ENCODE measurements around the gene ZNF451. TPM values are rescaled to one million over a fixed set of nuclear protein-coding genes. Genes with fewer than 3 reads are reported as not detected.

The ZNF451 gene
- total RNA-seq, 1 donor: 65.1 TPM

DNA sequence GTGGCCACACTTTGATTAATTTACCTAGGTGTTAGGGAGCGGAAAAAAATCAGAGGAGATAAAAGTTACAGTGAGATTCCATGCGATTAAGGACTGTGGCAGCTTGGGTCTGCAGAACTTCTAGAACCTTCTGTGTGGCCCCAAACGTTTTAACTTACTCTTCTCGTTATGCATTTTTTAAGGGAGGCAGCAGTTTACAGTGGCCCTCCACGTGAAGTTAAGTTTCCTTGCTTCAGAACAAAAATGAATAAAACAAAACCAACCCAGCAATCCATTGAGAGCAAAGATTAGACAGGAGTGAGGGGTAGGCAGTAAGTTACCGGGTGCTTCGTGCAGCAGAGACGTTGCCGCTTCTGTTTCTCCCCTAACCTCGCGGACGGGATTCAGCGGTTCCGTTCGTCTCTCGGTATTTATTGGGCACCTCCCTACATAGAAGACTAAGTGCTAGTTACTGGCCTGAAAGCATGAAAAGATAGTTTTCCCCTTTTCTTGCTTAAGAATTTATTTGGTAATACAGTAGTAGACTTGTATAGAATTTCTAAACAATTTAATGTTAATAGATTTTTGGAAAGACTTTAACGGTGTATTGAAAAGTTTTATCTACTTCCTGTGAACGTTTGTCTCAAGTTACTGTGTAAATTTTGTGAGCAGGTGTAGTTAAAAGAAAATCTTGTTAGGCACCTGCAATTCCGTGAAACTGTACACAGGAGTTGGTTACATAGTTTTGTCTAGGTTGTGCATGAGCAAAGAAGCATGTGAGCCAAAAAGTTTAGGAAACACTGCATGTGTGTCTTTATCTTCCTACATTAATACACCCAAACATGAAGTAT is 83.3 kb downstream of the ZNF451 start:
- H3K79me2 ChIP-seq (ENCODE audit: insufficient read depth, low read length): peaks cover 63% of the 10 kb centered on the region
- H3K27ac ChIP-seq (ENCODE audit: low read depth, low read length): peak overlapping the region; percentile 91
- H3K4me3 ChIP-seq (ENCODE audit: insufficient read depth, low read length): peak overlapping the region; percentile 89
- no peaks in the 10 kb centered on the region for H3K27me3 ChIP-seq (ENCODE audit: insufficient read depth, low read length)
- TF ChIP-seq, protein P1, sequence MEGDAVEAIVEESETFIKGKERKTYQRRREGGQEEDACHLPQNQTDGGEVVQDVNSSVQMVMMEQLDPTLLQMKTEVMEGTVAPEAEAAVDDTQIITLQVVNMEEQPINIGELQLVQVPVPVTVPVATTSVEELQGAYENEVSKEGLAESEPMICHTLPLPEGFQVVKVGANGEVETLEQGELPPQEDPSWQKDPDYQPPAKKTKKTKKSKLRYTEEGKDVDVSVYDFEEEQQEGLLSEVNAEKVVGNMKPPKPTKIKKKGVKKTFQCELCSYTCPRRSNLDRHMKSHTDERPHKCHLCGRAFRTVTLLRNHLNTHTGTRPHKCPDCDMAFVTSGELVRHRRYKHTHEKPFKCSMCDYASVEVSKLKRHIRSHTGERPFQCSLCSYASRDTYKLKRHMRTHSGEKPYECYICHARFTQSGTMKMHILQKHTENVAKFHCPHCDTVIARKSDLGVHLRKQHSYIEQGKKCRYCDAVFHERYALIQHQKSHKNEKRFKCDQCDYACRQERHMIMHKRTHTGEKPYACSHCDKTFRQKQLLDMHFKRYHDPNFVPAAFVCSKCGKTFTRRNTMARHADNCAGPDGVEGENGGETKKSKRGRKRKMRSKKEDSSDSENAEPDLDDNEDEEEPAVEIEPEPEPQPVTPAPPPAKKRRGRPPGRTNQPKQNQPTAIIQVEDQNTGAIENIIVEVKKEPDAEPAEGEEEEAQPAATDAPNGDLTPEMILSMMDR (IDR thresholded peaks at IDR 0.05; ENCODE audit: extremely low read depth, low read depth, low read length): no peak
- H4K20me1 ChIP-seq (ENCODE audit: insufficient read depth, low read length): peaks cover 17% of the 10 kb centered on the region
- no peak overlapping the region for H2AFZ ChIP-seq (ENCODE audit: low read length)
- peak overlapping the region; percentile 93 for H3K4me2 ChIP-seq (ENCODE audit: insufficient read depth, low read length)
- DNase-seq (ENCODE audit: insufficient read length, low spot score, missing footprints): peak; percentile 62
- no peaks in the 10 kb centered on the region for H3K9me3 ChIP-seq (ENCODE audit: low read depth, low read length)
- peaks cover 12% of the 10 kb centered on the region for H3K36me3 ChIP-seq (ENCODE audit: insufficient read depth, low read length)
- peaks cover 33% of the 10 kb centered on the region for H3K4me1 ChIP-seq (ENCODE audit: insufficient read depth, low read length)

DNA sequence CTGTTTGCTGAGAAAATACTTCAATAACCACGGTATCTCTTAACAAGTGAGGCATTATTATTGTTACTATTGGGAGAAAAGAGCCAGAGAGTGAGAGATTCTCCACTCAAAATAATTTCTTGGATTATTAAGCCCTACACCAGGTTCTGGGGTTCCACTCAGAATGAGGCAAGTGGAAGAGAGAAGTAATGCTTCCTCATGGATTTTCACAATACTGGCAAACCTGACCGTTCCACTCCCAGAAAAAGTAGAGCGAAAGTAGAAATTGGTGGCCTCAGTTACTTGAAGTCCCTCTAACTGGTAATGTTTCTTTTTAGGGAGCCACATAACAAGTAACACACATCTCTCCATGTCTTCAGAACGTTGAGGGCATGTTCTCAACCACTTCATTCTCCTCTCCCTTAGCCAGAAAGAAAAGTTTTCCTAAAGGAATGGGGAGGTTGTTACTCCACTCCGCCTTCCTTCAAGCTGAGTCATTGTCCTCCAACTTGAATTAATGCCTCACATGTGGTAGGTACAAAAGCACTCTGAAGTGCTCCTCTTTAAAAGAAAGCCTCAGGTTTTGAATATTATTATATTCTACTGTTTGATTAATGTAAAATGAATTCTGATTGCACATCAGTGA is 84.0 kb downstream of the ZNF451 start:
- DNase-seq (ENCODE audit: insufficient read length, low spot score, missing footprints): peak; percentile 86
- H3K4me1 ChIP-seq (ENCODE audit: insufficient read depth, low read length): peaks cover 36% of the 10 kb centered on the region
- peaks cover 17% of the 10 kb centered on the region for H4K20me1 ChIP-seq (ENCODE audit: insufficient read depth, low read length)
- H2AFZ ChIP-seq (ENCODE audit: low read length): no peak overlapping the region
- peak overlapping the region; percentile 91 for H3K27ac ChIP-seq (ENCODE audit: low read depth, low read length)
- H3K27me3 ChIP-seq (ENCODE audit: insufficient read depth, low read length): no peaks in the 10 kb centered on the region
- H3K4me2 ChIP-seq (ENCODE audit: insufficient read depth, low read length): peak overlapping the region; percentile 93
- peaks cover 70% of the 10 kb centered on the region for H3K79me2 ChIP-seq (ENCODE audit: insufficient read depth, low read length)
- peaks cover 9% of the 10 kb centered on the region for H3K36me3 ChIP-seq (ENCODE audit: insufficient read depth, low read length)
- H3K9me3 ChIP-seq (ENCODE audit: low read depth, low read length): no peaks in the 10 kb centered on the region
- H3K4me3 ChIP-seq (ENCODE audit: insufficient read depth, low read length): peak overlapping the region; percentile 89
- TF ChIP-seq, protein P1 (IDR thresholded peaks at IDR 0.05; ENCODE audit: extremely low read depth, low read depth, low read length): no peak

DNA sequence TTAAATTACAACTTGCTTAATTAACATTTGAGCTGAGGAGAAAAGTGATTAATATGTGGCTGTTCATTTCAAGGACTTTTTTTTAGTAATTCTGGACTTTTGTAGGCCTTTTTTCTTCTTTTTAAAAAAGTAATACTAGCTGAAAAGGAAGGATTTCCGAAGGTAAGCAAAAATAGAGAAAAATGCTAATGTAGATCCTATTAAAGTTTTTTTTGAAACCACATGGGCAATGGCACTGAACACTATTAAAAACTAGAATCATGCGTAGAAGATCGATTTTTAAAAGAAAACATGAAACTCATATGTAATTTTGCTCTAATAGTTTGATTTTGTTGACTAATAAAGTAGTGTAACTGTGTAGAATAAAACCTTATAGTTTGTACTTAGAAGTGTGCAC is 84.5 kb downstream of the ZNF451 start:
- H4K20me1 ChIP-seq (ENCODE audit: insufficient read depth, low read length): peaks cover 17% of the 10 kb centered on the region
- H3K36me3 ChIP-seq (ENCODE audit: insufficient read depth, low read length): peaks cover 14% of the 10 kb centered on the region
- no peaks in the 10 kb centered on the region for H3K9me3 ChIP-seq (ENCODE audit: low read depth, low read length)
- H3K4me2 ChIP-seq (ENCODE audit: insufficient read depth, low read length): peak overlapping the region; percentile 93
- H3K4me1 ChIP-seq (ENCODE audit: insufficient read depth, low read length): peaks cover 40% of the 10 kb centered on the region
- H3K79me2 ChIP-seq (ENCODE audit: insufficient read depth, low read length): peaks cover 75% of the 10 kb centered on the region
- TF ChIP-seq, protein P1 (IDR thresholded peaks at IDR 0.05; ENCODE audit: extremely low read depth, low read depth, low read length): no peak
- no peak overlapping the region for H2AFZ ChIP-seq (ENCODE audit: low read length)
- peak overlapping the region; percentile 91 for H3K27ac ChIP-seq (ENCODE audit: low read depth, low read length)
- DNase-seq (ENCODE audit: insufficient read length, low spot score, missing footprints): no peak
- peak overlapping the region; percentile 89 for H3K4me3 ChIP-seq (ENCODE audit: insufficient read depth, low read length)
- H3K27me3 ChIP-seq (ENCODE audit: insufficient read depth, low read length): no peaks in the 10 kb centered on the region
